GM21526 (cell line): ENCODE results near the gene KHDC4.
"Not testable (repeated sequence)": the region's sequence is repeated elsewhere in the genome, so short reads cannot be mapped to it uniquely, and the experiment has no call there.

Experiments
- ATAC-seq: cut with Tn5 transposase; IDR thresholded peaks from one replicate; pipeline ENCODE4 v1.9.1; 2021; ENCODE audit warnings: moderate library complexity; ENCODE audit not compliant: unreplicated experiment, low FRiP score

KHDC4 gene

DNA sequence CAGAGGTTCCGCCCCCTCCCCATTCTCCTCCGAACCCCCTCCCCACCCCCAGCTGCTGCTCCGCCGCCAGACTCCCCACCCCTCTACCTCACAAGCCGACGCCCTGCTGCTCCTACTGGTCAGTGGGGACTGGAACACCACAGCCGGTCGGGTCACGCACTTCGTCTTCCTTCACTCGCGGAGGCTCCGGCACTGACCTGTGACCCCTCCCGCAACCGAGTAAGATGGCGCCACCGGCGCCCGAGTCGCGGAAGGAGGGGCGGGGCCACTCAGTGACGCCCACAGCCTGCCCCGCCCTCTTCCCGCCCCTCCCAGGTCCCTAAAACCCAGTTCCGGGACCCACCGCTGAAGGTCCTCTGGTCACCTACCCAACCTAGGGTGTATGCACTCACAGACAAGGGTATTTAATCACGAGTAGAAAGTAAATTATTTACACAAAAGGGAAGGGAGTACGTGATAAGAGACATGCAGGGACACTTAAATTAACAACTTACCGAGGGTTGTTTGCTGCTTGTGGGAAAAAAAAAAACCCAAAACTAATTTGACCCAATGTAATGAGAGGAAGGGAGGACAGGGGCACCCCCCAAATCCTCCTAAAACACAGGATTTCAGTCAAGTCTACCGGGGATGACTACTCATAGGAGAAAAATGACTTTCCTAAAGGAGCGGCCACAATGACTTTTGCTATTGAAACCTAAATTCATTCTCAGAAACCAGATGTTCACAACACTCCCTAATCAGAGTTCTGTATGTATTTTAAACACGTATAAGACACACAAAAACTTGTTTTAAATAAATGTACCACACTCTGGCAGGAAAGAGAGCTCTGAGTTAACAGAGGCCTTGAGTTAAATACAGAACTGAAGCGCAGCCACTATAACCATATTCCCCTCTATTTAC, 22.8 kb downstream of the KHDC4 start, which contains the start of gene RIT1:
Gene RIT1, minus strand, starts transcription at position 194 of the 900 bp plus-strand sequence. CDS start 588 bp downstream, outside the sequence.
- ATAC-seq: peak; percentile 81

DNA sequence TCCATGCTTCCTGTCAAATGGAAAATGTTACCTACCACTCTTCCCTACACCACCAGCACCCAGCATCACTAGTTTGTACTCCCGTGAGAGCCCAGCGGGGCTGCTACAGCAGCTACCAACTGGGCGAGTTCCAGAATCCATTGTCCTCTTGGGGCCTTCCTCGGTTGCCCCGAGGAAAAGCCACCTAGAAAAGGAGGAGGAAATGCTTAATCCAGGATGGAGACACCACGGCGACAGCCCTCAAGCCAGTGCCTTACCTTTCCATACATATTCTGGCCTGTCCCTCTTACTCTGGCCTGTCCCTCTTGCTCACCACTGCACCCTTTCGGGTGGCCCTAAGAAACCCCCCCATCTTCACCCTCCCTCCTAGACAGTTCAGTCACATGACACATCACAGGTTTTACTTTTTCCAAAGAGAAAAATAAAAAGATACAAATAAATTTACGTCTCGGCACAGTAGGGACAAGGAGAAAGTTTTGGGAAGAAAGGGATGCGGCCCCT, 23.5 kb downstream of the KHDC4 start:
- ATAC-seq: no peak

DNA sequence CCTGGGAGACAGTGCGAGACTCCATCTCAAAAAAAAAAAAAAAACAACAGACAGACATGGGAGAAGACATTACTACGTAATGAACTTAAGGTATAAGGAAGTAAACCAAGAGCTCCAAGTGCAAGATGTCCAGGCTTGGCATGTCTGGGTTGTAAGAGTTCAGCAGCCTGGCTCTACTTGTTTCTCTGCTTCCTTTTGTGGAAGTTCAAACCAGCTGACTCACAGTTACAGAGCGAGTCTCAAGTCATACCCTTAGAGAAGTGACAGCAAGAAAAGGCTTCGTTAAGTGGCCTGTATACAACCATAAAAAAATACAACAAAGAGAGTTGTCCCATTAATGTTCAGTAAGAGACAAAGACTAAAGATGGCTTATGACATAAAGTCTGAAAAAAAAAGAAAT, 24.3 kb downstream of the KHDC4 start:
- ATAC-seq: no peak

DNA sequence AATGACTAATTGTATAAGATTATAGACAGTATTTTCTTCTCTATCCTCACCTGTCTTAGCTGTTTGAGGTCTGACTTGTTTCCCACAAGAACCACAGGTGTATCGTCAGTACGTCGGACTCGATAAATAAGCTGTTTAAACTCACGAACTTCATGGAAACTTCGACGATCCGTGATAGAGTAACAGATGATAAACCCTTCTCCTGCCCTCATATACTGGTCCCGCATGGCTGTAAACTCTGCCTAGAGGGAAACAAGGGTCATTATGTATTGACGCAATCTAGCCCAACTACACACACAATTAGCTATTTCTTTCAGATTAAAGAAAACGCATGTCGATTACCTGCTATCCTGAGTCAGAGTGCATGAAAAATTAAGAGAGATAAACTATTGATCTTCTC, 30.0 kb downstream of the KHDC4 start:
- no peak for ATAC-seq

DNA sequence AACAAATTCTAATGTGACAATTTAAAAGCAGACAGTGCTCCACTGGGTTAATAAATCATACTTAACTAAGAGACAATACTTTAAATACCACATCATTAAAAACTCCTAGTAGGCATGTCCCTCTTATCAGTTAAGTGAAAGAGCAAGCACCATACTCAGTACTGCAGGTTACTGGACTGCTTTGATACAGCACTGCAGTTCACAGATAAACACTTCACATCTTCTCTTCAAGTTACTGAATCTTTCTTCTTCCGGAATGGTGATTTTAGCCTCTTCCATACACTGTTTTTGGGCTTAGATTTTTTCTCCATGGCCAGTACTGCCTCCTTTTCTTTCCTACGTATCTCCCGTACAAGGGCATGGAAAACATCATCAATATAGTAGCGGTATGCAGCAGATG, 34.1 kb downstream of the KHDC4 start:
- no peak for ATAC-seq

DNA sequence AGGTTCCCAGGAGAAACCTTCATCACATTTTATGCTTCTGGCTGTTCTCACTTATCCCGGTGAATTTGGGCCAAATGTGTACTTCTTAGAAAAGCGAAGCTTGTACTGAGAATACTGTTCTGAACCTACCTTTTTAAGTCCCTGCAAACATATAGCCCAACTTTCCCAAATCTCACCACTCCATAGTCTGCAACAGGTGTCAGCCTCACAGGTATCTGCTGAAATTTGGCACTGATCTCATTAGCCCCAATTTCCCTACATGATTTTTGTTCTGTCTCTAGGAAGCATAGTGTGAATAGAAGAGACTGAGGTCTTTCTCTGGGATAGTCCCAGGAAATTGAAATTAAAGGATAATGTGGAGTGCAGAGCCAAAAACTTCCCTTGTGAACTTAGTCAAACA, 34.5 kb downstream of the KHDC4 start:
- no peak for ATAC-seq

DNA sequence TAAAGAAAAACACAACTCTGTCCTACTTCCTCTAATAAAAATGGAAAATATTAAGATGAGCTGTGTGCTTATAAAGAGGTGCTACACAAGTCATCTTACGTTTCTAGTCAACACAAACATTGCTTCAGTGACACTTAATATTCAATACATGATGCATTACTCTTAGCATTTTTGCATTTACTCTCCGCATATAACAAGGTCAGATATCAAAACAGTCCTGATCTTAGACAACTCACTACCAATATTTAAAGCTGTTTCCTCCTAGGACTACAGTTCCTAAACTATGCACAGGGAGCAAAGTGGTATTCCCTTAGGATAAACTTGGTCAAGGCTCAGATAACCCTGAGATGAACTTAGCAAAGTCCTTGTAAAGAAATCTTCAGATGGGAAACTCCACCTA, 35.3 kb downstream of the KHDC4 start:
- no peak for ATAC-seq

DNA sequence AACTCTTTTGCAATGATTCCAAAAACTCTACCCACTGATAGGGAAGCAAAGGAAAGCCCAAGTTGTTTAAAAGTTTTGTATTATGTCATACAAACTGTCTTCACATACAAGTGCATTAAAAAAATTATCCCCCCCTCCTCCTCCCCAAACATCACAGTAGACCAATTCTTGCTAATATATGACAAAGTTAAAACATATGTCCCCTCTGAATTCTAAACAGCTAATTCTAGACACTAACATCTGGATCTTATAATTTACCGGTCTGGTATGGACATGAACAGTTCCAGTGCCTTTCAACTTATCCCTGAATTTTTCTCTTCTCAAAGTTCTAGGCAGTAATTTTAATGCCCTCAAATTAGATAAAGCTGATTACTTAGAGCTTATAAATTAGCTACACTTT, 36.5 kb downstream of the KHDC4 start:
- no peak for ATAC-seq

DNA sequence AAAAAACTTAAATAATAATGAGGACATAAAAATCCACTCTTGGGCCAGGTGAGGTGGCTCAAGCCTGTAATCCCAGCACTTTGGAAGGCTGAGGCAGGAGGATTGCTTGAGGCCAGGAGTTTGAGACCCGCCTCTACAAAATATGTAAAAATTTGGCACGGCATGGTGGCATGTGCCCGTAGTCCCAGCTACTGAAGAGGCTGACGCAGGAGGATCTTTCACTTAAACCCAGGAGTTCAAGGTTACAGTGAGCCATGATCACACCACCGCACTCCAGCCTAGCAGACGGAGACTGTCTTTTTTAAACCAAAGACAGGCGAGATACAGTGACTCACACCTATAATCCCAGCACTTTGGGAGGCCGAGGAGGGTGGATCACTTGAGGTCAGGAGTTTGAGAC, 37.7 kb downstream of the KHDC4 start:
- not testable (repeated sequence) for ATAC-seq

DNA sequence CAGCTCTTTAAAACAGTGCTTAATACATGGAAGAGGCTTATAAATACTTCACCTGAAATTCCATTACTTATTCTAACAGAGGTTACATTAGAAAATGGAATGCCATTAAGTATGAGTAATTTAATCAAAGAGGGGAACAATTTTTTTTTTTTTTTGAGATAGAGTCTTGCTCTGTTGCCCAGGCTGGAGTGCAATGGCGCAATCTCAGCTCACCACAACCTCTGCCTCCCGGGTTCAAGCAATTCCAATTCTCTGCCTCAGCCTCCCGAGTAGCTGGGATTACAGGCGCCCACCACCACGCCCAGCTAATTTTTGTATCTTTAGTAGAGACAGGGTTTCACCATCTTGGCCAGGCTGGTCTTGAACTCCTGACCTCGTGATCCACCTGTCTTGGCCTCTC, 38.6 kb downstream of the KHDC4 start:
- ATAC-seq: not testable (repeated sequence)

DNA sequence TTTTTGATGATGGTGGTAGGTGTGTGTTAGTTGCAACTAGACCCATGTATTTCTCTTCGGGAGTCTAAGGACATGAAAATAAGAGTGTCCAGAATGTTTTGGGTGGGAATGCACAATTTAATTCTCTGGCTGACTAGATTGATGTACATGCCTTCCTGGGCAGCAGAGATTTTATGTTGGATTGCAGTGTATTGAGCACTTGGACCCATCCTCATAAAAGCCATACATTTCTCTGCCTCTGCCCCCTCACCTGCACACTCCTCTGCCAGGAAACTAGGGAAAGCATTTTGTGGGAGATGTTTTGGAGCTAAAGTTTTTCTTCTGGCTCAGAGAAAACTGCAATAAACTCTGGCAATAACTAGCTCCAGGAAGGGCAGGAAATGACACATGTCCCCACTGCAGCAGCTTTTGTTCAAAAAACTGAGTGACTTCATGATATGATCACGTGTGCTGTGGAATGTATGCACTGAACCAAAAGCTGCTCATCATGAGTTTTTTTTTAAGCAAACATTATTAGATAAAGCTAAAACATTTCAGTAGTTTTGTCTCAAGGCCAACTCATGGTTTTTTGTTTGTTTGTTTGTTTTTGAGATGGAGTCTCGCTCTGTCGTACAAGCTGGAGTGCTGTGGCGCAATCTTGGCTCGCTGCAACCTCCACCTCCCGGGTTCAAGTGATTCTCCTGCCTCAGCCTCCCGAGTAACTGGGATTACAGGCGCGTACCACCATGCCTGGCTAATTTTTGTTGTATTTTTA, 40.6 kb downstream of the KHDC4 start:
- no peak for ATAC-seq

DNA sequence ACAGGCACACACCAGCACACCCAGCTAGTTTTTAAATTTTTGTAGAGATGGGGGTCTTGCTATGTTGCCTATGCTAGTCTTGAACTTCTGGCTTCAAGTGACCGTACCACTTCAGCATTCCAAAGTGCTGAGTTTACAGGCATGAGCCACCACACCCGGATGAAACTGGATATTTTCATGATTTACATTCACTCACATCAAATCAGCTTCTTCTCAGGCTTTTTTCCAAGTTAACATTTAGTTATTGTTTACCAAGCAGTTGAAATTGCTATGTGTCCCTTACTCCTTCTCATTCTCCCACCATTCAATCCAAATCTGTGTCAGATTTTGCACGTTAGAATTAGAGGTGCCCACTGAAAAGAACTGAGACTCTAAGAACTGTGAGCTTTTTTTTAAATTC, 41.4 kb downstream of the KHDC4 start:
- no peak for ATAC-seq

DNA sequence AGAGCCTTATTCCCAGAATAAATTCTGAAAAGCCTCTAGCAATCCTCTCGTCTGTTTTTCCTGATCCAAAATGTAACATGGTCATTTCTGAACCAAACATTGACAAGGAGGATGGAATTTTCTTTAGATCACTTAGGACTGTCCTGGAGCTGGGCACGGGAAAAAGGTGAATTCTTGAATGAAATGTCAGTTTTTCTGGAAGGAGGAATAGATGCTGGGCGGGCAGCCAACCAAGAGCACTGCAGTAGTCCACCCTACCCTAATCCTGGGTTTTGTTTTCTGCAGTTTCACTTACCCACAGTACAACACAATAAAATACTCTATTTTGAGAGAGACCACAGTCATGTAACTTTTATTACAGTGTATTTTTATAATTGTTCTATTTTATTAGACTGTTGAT, 44.0 kb downstream of the KHDC4 start:
- ATAC-seq: no peak

DNA sequence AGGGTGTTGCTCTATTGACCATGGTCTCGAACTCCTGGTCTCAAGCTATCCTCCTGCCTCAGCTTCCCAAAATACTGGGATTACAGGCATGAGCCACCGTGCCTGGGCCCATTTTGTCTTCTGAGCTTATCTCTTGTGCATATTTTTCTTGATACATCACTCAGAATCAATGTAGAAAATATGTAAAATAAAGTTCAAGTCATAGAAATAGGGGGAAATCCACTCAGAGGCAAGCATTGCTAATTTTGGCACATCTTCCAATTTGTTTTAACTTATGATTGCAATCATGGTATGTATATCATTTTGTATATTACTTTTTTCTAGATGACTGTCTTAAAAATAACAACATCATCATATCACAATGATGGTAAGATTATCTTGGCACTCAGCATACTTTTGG, 44.6 kb downstream of the KHDC4 start:
- ATAC-seq: no peak

DNA sequence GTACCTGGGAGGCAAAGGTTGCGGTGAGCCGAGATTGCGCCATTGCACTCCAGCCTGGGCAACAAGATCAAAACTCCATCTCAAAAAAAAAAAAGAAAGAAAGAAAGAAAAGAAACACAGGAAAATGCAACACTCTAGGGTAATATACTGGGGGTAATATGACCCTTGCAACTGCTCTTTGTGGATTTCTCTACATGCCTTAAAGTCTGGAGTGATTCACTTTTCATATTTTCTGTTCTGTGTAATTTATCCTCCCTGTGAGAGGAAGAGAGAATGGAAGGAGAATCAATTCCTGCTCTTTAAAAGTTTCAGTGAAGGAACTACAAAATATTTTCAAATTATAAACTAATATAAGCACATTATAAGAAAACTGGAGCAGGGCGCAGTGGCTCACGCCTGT, 45.7 kb downstream of the KHDC4 start:
- ATAC-seq: no peak

DNA sequence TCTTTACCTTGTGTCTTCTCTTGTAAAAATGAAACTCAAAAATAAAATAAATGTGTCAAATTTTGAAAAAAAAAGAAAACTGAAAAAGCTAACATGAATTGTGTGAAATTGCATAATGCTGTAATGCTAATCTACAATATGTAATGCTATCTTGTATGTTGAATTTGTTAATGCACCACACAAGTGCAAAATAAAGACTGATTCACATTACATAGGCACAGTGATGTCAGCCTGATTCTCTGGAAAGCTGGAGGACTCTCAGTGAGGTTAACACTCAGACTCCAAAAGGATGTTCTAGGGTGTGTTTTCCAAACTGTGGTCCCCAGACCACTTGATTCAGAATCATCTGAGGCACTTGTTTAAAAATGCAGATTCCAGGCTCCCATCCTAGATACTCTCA, 49.2 kb downstream of the KHDC4 start:
- ATAC-seq: no peak

DNA sequence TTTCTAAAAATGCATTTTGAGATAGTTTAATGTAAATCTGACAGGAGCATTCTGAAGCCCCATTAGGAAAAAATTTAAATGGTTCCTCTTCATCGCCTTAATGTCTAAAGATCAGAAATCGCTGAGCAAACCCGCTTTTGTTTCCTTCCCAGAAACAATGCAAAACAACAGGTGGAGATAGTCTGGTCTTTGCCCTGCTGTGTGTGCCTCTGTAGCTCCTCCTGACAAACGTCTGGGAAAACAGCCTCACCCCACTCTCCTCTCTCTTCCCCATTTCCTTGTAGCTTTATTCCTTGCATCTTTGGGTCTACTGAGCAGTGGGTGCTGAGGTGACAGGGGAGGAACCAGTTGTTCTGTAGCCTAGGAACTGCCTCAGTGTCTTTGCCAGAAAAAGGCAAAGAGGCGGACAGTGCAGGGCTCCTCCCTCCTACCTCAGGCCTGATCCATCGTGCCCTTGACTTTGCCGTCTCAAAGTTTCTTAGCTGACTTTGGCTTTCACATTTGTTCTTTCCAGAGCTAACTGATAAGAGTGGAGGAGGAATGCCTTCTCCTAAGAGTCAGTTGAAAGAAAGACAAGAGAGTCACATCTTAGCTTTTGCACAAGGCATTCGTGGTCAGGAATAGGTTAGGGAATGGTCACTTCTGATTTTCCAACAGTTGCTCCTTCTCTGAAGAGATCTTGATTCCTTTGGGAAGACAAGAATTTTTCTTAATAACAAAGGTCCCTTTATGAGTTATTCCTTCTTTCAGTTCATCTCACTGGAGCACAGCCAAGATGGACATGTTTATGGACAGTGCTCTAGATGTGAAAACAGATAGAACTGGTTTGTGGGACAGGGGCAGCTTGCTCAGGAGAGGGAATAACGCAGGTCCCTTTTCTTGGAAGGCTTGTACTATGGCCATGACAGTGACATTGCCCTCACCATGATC, 49.9 kb downstream of the KHDC4 start:
- ATAC-seq: no peak

DNA sequence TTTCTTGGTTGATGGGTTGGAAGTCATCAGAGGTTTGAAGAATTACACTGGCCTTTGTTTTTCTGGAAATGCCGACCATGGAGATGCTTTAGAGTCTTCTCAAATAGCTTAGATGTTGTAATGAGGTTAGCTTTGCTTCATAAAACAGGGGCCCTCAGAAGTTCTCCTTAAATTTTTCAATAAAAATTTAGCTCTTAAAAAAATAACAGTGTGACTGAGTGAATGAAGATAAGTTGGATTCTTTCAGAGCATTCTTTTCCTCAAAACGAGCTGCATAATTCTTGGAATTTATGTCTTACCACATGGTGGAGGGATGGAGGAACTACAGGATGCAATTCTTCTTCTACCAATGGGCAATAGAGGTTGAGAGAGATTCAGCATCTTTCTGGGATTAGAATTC, 51.4 kb downstream of the KHDC4 start:
- no peak for ATAC-seq

DNA sequence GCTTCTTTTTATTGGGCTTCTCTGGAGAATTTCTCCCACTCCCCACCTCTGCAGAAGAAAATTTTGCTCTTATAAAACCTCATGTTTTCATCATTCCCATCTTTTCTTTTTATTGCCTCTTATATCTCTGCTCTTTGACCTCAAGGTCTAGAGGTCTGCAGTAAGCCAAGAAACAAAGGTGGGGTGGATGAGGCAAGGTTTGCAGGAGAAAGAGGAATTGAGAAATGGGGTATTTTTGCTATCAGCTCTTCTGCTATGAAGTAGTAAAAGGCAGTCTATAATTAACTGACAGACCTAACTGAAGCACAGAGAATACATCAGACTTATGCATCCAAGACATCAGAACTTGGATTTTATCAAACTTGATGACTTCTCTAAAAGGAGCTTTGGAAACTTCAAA, 52.0 kb downstream of the KHDC4 start:
- no peak for ATAC-seq

DNA sequence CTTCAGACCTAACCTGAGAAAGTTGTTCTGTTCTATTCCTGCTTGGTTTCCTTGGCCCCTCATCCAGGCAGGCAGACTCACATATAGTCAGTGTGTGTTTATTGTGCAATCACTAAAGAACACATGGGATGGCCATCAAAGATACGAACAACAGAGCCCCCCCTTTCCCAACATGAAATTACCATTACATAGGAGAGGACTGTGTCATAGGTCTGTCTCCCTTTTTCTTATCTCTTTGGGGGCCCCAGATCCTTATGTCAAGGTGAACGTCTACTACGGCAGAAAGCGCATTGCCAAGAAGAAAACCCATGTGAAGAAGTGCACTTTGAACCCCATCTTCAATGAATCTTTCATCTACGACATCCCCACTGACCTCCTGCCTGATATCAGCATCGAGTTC, 53.3 kb downstream of the KHDC4 start:
- no peak for ATAC-seq

DNA sequence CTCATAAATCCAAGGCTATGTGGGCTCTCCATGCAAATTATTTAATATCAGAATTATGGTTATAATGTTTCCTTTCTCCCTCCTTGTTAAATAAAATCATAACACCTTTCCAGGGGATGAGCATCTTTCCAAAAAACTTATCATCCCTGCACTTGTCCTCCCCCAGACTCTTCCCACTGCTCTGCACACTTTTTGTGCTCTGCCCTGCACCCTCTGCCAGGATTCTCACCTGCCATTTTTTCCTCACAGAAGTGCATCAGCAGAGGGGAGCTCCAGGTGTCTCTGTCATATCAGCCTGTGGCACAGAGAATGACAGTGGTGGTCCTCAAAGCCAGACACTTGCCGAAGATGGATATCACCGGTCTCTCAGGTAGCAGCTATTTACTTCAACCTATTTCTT, 54.0 kb downstream of the KHDC4 start:
- no peak for ATAC-seq
